Right cardiac atrium (tissue), 5 donors: ENCODE data around the gene PADI6. TPM values are rescaled to one million over a fixed set of nuclear protein-coding genes. Genes with fewer than 3 reads are reported as not detected.

Source experiments
- ATAC-seq, 2 donors: fragments of 200-7000 bp; cut with Tn5 transposase; one replicate each; pipeline versions ENCODE4 v1.8.0 to v1.9.1; 2020; ENCODE audit warnings: moderate library complexity in 2 of 2, mild to moderate bottlenecking in 1 of 2
- DNase-seq, 3 donors: peaks; one replicate each; pipeline ENCODE4 v3.0.0-alpha.2; 2020
- H3K27ac ChIP-seq: one replicate; pipeline ENCODE4 v1.5.1; 2013; ENCODE audit warnings: mild to moderate bottlenecking, low read length, control low read depth, moderate library complexity
- H3K27me3 ChIP-seq: one replicate; pipeline ENCODE4 v1.6.1; 2013; ENCODE audit not compliant: control insufficient read depth, insufficient read depth
- H3K4me1 ChIP-seq: one replicate; pipeline ENCODE4 v1.6.1; 2013; ENCODE audit warnings: low read length; ENCODE audit not compliant: control insufficient read depth, insufficient read depth
- H3K4me3 ChIP-seq: one replicate; pipeline ENCODE4 v1.5.1; 2013; ENCODE audit warnings: low read length, control low read depth
- H3K9me3 ChIP-seq: one replicate; pipeline ENCODE4 v1.6.1; 2013; ENCODE audit warnings: low read length; ENCODE audit not compliant: control insufficient read depth
- WGBS: extraction: QIAGEN DNeasy Blood & Tissue Kit; methylation state at CpG from one replicate; pipeline ENCODE4 v1.1.7; 2013; 5-methylcytosine and 5-hydroxymethylcytosine counted together
- intact Hi-C, 4 donors: fragments of 100-400 bp; cut with DNase I; formaldehyde crosslinking; loops; one replicate each; pipeline versions ENCODE4 v1.11.0 to v1.14.0; 2022 to 2023
- polyA plus RNA-seq: library from polyadenylated mRNA; stranded (reverse); fragments of 200-250 nt; gene quantifications from one replicate; pipeline ENCODE4 v1.2.3, GENCODE V29; 2013
- total RNA-seq, 4 donors: library from RNA; stranded (reverse); fragmentation: NEBNext Ultra II Directional; extraction: Animal tissue kit (Norgen Biotek cat#: 25700); gene quantifications; one replicate each; pipeline ENCODE4 v1.2.1, GENCODE V29; 2021
- donor health status: healthy with polysubstance abuse.
- donor health status: DM: no; HTN: yes; CAD: no.
- donor health status: DM: no; HTN: no; CAD: no.
- donor health status: DM: no; HTN: yes; CAD: no; lungs with severe emphysema.
- donor health status: DM: yes; HTN: yes; CAD: no.

PADI6 gene
- total and polyA plus RNA-seq, 5 donors = not detected

DNA sequence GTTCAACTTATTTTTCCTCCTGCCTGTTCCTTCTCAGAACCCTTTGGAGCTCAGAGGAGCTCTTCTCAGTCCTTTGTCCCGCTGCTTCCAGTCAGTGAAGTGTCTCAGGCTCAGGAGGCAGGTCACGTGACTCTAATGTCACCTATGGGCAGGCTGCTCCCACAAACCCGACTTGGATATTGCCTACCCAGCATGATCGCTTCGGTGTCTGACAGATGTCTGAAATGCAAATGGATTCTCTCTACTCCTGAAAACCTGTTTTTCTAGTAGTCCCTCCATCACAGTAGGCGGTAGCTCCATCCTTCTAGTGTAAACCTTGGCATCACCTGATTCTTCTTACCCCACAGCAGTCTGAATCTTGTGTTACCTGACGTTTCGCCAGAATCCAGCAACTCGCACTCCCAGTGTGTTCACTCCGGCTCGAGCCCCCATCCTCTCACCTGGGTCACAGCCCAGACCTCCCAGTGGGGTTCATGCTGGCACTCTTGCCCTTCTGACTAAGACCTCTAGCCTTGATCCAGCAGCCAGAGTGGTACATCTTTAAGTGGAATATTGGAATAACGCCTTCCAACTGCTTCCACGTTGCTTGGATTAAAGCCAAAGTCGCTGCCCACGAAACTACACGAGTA, 5.4 kb downstream of the PADI6 start:
- DNase-seq (peak in 1 of 3 donors; percentile 12), ATAC-seq (no peak)
- Histone ChIP-seq H3K27me3 (no peaks in the 10 kb centered on the region), H3K27ac (no peak overlapping the region), H3K9me3 (no peaks in the 10 kb centered on the region), H3K4me3 (no peak overlapping the region), H3K4me1 (no peaks in the 10 kb centered on the region)
- WGBS = 24% methylated on average over 16 of the region's 16 CpGs
- intact Hi-C loops = no loop called here

DNA sequence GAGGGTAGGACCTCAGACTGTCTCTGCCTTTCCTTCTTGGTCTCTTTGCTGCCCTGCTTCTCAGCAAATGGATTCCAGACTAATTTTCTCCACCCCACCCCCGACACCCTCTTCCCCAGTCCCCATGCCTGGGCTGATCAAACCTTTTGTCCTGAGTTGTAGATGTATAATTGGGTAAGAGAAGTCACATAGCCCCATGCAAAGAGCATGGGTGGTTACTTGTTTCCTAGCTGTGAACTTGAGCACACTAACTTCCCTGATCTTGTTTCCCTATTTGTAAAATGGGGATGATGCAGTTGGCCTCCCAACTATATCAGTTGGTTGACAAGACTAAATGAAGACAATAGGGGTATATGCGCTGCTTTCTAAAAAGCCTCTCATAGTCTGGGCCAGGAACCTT, 9.2 kb downstream of the PADI6 start:
- H3K27me3 ChIP-seq = no peaks in the 10 kb centered on the region
- ATAC-seq (no peak), DNase-seq (no peak)
- WGBS = 79% methylated on average over 2 of the region's 2 CpGs
- intact Hi-C loops = no loop called here
- no peaks in the 10 kb centered on the region for H3K4me1 ChIP-seq
- no peak overlapping the region for H3K27ac ChIP-seq
- no peaks in the 10 kb centered on the region for H3K9me3 ChIP-seq
- no peak overlapping the region for H3K4me3 ChIP-seq

DNA sequence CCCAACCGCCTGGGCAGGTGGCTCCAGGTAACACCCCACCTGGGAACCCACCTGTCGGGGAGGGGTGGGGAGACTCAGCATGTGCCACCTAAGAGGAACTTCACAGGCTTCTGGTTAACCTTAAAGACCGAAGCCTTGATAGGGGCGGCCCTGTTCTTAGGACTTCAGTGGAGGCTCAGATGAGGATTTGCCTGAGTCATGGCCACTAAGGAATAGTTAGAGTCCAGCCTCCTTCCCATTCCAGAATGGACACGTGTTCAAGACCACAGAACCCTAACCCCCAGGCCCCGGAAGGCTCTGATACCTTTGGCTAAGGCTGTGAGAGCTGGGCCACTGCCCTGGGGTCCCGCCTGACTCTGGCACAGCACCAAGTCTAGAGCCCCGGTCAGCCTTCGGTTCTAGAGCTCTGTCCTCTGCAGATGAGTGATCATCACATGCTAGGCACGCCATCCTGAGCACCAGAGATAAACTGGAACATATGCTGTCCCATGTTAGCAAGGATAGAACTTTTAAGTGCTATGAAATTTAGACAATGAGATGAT, 20.3 kb downstream of the PADI6 start:
- H3K9me3 ChIP-seq = no peaks in the 10 kb centered on the region
- DNase-seq = no peak
- H3K4me3 ChIP-seq = no peak overlapping the region
- no peak overlapping the region for H3K27ac ChIP-seq
- WGBS = 65% methylated on average over 10 of the region's 10 CpGs
- no peak for ATAC-seq
- intact Hi-C loops = no loop called here
- no peaks in the 10 kb centered on the region for H3K4me1 ChIP-seq
- no peaks in the 10 kb centered on the region for H3K27me3 ChIP-seq

DNA sequence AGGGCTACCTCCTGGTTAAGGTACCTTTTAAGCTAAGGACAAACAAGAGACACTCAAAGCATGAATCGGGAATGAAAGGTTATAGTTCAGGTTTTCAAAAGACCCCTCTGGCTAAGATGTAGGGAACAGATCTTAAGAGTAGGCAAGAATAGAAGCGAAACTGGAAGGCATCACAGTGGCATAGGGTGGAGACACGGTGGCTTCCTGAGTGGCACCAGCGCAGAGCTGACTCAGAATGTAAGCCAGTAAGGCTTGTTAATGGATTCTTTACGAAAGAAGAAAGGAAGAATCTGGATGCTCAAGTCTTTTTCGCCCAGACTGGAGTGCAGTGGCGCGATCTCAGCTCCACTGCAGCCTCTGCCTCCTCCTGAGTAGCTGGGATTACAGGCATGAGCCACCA, 21.2 kb downstream of the PADI6 start:
- no peaks in the 10 kb centered on the region for H3K4me1 ChIP-seq
- ATAC-seq = no peak
- DNase-seq = no peak
- no peaks in the 10 kb centered on the region for H3K27me3 ChIP-seq
- 63% methylated on average over 8 of the region's 8 CpGs for WGBS
- H3K27ac ChIP-seq = no peak overlapping the region
- H3K9me3 ChIP-seq = no peaks in the 10 kb centered on the region
- no peak overlapping the region for H3K4me3 ChIP-seq
- intact Hi-C loops = no loop called here

DNA sequence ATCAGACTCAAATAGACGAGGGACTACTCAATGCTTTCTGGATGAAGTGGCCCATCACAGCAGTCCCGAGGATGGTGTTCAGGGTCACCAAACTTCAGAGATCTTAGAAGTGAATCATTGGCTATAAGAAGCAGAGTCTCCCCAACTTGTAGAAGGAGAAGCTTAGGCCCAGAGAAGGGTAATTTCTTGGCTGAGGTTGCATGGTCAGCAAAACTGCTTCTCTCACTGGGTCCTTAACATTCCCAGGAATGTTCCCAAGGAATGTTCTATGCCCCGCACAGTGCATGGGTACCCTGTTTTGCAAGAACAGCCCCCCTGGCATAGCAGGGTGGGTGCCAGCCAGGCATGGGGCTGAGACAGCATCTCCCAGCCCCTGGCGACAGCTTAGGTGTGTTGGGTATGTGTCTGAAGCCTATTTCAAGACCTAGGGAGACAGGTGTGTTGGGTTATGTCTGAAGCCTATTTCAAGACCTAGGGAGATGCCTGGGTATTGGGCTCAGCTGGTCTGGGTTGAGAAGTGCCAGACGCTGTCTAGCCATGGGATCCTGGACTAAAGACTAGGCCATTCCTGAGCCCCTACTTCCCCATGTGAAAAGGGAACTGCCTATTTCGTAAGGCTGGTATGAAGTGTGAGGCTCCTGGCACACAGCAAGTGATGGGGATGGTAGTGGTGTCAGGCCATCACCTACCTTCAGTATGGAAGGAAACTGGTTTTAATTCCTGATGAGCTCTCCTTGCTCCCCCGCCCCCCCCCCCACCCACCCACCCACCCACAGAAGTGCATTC, 26.1 kb downstream of the PADI6 start:
- Histone ChIP-seq H3K27ac (no peak overlapping the region), H3K9me3 (no peaks in the 10 kb centered on the region), H3K27me3 (no peaks in the 10 kb centered on the region), H3K4me3 (no peak overlapping the region), H3K4me1 (no peaks in the 10 kb centered on the region)
- ATAC-seq = no peak
- WGBS = 76% methylated on average over 7 of the region's 7 CpGs
- DNase-seq = no peak
- intact Hi-C loops = no loop called here

DNA sequence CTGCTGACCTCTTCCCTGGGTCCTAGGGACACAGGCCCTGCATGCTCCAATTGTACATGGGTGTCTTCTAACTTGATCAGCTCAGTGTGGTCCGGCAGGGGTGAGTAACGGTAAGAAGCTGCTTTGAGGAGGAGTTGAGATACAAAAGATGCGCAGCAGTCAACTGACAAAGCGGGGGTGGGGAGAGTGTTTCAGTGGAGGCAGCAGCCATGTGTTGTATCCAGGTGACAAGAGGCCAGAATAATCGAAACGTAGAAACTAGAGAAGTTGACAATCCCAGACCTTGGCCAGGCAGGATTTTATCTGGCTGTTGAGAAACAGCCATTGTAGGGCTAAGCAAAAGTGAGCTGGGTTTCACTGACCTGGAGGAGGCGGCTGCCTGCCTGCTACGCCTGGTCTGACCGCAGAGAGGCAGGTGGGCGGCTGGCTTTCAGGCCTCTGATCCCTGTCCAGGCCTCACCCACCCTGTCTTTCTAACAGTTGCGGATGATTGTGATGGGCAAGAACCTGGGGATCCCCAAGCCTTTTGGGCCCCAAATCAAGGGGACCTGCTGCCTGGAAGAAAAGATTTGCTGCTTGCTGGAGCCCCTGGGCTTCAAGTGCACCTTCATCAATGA, 28.8 kb downstream of the PADI6 start:
- Histone ChIP-seq H3K4me1 (no peaks in the 10 kb centered on the region), H3K27me3 (no peaks in the 10 kb centered on the region), H3K4me3 (no peak overlapping the region), H3K9me3 (no peaks in the 10 kb centered on the region), H3K27ac (no peak overlapping the region)
- intact Hi-C loops = loop anchor here in 2 of 4 donors (10.0 kb wide), 2 partner anchors 266 to 276 kb away; no protein-coding TSS in a partner anchor
- DNase-seq = no peak
- ATAC-seq = no peak
- 84% methylated on average over 11 of the region's 11 CpGs for WGBS

DNA sequence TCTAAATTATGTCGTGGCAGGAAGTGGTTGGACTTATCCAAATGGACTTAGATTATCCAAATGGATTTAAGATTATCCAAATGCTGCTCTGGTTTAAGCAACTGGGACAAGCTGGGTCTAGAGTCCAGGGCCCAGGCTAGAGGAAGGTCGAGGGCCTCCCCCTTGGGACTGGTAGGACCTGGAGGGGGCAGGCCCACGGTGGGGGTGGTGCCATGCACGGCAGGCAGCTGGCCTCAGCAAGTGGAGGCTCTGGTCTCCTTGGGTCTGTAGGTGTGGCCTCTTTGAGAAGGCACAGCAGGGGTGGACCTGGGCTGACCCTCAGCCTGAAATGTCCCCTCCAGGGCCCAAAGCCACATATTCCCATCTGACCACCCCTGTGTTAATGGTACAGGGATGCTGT, 29.8 kb downstream of the PADI6 start:
- Histone ChIP-seq H3K27me3 (no peaks in the 10 kb centered on the region), H3K4me1 (no peaks in the 10 kb centered on the region), H3K9me3 (no peaks in the 10 kb centered on the region), H3K4me3 (no peak overlapping the region), H3K27ac (no peak overlapping the region)
- intact Hi-C loops = loop anchor here in 2 of 4 donors (10.0 kb wide), 2 partner anchors 267 to 277 kb away; no protein-coding TSS in a partner anchor
- DNase-seq = no peak
- no peak for ATAC-seq
- WGBS = 43% methylated on average over 4 of the region's 4 CpGs

DNA sequence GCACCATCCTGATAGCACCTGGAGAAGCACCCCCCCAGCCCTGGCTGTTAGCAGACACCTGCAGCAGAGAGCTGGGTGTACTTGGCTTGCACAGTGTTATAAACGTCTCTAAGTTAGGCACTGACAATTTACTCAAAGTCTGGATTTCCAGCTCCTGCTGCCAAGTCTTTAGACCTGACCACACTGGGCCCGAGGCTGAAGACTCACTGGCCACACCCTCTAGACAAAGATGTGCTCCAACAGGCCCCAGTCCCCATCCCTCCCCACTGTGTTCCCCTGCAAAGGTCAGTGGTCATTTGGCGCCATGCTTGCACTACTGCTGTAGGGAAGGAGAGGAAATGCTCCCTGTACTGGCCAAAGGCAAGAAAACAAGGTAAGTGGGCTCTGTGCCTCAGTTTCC, 31.1 kb downstream of the PADI6 start:
- intact Hi-C loops = loop anchor here in 2 of 4 donors (10.0 kb wide), 2 partner anchors 268 to 278 kb away; no protein-coding TSS in a partner anchor
- no peaks in the 10 kb centered on the region for H3K4me1 ChIP-seq
- H3K4me3 ChIP-seq = no peak overlapping the region
- 52% methylated on average over 3 of the region's 3 CpGs for whole genome bisulfite sequencing
- no peaks in the 10 kb centered on the region for H3K27me3 ChIP-seq
- DNase-seq = no peak
- H3K27ac ChIP-seq = no peak overlapping the region
- ATAC-seq = no peak
- H3K9me3 ChIP-seq = no peaks in the 10 kb centered on the region

DNA sequence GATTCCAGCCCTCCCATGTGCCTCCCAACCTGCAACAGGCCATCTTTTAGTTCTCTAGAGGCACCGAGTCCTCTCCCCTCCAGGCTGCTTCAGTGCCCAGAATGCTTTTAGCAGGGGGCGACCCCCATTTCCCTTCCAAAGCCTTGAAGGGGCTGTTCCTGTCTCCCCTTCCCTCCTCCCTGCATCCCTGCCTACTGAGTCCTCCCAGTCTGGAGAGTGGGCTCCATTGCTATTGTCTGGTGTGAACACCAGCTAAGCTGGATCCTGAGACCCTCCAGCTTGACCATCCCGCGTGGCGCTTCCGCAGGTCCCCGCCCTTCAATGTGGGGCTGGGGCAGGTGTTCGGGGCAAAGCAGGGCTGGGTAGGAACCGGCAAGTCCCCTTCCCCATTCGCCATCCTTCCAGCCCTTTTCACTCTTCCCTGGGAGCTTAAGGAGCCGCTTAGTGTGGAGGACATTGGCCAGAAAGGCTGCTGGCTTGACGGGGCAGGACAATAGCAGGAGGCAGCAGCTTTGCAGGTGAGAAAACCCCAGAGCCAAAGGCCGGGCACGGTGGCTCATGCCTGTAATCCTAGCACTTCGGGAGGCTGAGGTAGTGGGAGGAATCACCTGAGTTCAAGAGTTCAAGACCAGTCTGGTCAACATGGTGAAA, 32.2 kb downstream of the PADI6 start:
- Histone ChIP-seq H3K9me3 (no peaks in the 10 kb centered on the region), H3K27ac (no peak overlapping the region), H3K27me3 (no peaks in the 10 kb centered on the region), H3K4me1 (no peaks in the 10 kb centered on the region), H3K4me3 (no peak overlapping the region)
- ATAC-seq = no peak
- DNase-seq = no peak
- WGBS = 58% methylated on average over 15 of the region's 15 CpGs
- intact Hi-C loops = loop anchor here in 2 of 4 donors (10.0 kb wide), 2 partner anchors 269 to 279 kb away; no protein-coding TSS in a partner anchor

DNA sequence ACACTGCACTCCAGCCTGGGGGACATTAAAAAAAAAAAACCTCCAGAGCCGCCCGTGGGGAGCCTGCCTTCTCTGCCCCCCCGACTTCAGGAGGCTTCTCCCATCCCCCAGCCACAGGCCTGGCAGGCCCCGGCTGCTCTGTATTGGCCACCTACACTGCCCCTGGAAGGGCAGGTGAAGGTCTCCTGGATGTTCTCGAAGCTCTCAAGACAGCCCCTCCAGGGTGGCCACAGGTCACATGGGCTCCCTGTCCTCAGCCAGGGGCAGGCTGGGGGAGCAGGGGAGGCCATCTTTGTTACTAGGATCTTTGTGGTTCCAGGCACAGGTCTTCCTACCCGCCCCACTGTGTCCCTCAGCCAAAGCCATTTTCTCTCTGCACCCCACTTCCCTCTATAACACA, 32.8 kb downstream of the PADI6 start:
- no peak overlapping the region for H3K4me3 ChIP-seq
- no peak for DNase-seq
- intact Hi-C loops = loop anchor here in 3 of 4 donors (5.0 to 10.0 kb wide), 3 partner anchors 270 to 280 kb away; no protein-coding TSS in a partner anchor
- no peaks in the 10 kb centered on the region for H3K4me1 ChIP-seq
- H3K9me3 ChIP-seq = no peaks in the 10 kb centered on the region
- no peak for ATAC-seq
- 68% methylated on average over 6 of the region's 6 CpGs for WGBS
- H3K27ac ChIP-seq = no peak overlapping the region
- no peaks in the 10 kb centered on the region for H3K27me3 ChIP-seq
